ENCODE data around the gene ENPP6.
"Not testable (repeated sequence)": the region's sequence is repeated elsewhere in the genome, so short reads cannot be mapped to it uniquely, and the experiment has no call there.

ENPP6 gene

DNA sequence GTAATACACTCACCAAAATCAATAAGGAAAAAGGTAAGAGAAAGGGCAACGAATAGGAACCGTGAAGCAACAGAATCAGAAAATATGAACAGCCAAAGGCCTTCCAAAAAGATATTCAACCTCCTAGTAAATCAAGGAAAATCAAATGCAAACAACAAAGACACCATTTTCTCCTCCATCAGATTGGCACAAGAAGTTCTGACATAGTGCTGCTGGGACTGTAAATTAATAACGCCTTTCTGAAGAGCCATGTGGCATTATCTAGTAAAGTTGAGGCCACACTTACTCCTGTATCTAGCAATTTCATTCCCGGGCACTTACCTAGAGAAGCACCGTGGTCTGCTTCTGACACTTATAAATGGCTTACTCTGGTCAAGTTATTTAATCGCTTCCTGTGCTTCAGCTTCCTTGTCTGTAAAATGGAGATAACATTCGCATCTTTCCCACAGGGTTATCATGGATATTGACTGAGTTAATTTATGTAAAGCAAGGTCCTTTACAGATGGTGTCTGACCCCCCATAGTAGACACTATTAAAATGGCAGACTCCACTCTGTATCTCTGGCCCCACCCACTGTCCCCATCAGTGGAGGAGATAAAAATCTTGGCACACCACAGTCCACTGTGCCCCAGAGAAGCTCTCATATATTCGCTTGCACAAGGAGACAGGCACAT lies 20.5 kb upstream of the ENPP6 start:
- no peak overlapping the region for H3K4me3 ChIP-seq (ENCODE audit: low read length)
- DNase-seq (ENCODE audit: low read depth, low spot score), result no peak

DNA sequence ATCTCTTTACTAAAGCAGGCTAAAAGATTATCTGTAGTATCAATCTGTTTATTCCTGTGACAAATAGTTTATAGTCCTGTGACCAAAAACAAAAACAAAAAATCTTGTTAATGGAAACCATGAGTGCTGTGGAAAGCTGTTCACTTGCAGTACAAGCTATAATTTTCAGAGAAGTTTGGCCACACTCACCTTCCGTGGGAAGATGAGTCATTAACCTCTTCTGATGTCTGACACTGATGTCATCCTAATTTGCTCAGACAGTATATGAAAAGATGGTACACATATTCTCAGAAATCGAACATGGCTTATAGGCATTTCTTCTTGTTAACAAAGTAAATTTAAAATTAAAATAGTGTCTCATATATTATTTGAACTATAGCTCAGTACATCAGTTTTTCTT lies 19.9 kb upstream of the ENPP6 start:
- no peak for DNase-seq (ENCODE audit: low read depth, low spot score)
- no peak overlapping the region for H3K4me3 ChIP-seq (ENCODE audit: low read length)

DNA sequence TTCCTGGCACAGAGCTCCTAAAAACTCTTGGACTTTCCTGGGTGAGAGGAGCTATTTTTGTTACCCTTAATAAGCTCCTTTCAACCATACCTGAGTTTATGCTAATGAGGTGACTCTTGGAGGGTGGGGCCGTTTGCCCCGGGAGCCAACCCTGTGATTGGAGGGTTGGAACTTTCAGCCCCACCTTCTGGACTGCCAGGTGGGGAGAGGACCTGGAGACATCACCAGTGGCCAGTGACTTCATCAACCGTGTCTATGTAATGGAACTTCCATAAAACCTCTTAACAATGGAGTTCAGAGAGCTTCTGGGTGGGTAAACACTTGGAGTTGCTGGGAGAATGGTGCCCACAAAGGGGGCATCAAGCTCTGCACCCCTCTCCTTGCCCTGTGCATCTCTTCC lies 17.9 kb upstream of the ENPP6 start:
- no peak for DNase-seq (ENCODE audit: low read depth, low spot score)

DNA sequence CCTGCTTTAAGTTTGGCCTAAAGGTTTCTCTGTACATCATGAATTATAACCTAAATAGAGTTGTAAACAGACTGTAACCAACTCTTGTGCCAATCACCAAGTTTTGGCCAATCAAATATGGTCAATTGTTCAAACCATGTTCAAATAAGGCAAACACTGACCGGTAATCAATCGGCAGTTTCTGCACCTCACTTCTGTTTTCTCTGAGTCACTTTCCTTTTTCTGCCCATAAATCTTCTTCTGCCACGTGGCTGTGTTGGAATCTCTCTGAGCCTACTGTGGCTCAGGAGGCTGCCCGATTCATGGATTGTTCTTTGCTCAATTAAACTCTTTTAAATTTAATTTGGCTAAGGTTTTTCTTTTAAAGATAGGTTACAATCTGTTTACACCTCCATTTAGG lies 16.5 kb upstream of the ENPP6 start:
- H3K4me3 ChIP-seq (ENCODE audit: low read length), result no peak overlapping the region
- DNase-seq (ENCODE audit: low read depth, low spot score), result no peak

More for the DNA sequence above, 17.9 kb upstream of the ENPP6 start:
- H3K4me3 ChIP-seq (ENCODE audit: low read length), result no peak overlapping the region

DNA sequence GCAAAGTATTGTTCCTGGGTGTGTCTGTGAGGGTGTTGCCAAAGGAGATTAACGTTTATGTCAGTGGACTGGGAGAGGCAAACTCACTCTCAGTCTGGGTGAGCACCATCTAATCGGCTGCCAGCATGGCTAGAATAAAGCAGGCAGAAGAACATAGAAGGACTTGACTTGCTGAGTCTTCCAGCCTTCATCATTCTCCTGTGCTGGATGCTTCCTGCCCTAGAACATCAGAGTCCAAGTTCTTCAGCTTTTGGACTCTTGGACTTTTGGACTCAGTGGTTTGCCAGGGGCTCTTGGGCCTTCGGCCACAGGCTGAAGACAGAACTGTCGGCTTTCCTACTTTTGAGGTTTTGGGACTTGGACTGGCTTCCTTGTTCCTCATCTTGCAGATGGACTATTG lies 15.3 kb upstream of the ENPP6 start:
- no peak overlapping the region for H3K4me3 ChIP-seq (ENCODE audit: low read length)
- no peak for DNase-seq (ENCODE audit: low read depth, low spot score)

DNA sequence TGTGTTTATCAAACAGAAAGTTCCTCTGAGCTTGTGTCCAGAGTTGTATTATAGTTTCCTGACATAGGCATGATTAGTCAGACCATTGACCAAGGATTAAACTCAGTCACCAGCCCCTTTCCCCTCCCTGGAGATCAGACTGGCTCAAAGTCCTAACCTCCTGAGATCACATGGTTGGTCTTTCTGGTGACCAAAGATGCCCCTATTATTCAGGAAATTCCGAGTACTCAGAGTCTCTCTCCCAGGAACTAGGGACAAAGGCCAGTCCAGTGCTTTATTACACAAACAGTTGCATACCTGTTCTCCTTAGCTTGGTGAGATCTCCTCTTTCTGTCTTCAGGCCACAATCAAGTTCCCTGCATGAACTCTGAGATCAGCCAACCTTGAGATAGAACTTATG lies 14.5 kb upstream of the ENPP6 start:
- H3K4me3 ChIP-seq (ENCODE audit: low read length), result no peak overlapping the region
- DNase-seq (ENCODE audit: low read depth, low spot score), result no peak

DNA sequence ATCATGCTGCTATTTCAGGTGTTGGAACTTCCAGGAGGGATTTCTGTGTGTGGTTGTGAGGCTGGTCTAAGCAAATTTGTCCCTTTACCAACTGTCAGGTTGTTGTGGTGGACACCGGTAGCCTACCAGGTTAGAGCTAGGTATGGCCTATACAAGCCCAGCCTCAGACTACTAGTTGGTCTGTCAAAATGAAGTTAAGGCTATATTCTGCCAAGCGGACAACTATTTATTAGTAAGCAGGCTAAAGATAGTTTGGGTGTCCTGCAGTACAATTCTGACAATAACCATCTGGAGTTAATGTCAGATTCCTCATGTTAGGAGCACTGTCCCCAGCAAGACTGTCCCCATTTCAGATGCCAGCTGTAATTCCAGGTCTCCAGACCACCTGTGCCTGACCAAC lies 13.9 kb upstream of the ENPP6 start:
- no peak for DNase-seq (ENCODE audit: low read depth, low spot score)
- H3K4me3 ChIP-seq (ENCODE audit: low read length), result no peak overlapping the region

DNA sequence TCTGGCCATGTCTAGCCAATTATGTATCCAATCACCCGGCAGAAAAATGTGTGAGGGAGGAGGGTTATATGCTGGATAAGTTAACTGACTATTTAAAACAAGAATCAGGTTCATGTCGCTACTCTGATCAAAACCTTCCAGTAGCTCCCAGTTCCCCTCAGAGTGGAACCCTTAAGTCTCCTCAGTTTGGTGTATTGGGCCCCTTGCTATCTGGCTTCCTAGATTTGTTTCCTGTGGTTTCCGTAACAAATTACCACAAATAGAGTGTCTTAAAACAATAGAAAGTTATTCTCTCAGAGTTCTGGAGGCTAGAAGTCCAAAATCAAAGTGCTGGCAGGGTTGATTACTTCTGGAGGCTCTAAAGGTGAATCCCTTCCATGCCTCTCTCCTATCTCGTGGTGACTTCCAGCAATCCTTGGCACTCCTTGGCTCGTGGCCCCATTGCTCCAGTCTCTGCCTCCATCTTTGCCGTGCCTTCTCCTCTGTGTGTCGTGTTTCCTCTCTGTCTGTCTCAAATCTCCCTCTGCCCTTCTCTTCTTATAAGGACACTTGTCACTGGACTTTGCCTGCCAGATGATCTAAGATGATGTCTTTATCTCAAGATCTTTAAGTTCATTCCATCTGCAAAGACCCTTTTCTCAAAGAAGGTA lies 10.5 kb upstream of the ENPP6 start:
- DNase-seq (ENCODE audit: low read depth, low spot score), result no peak
- no peak overlapping the region for H3K4me3 ChIP-seq (ENCODE audit: low read length)

DNA sequence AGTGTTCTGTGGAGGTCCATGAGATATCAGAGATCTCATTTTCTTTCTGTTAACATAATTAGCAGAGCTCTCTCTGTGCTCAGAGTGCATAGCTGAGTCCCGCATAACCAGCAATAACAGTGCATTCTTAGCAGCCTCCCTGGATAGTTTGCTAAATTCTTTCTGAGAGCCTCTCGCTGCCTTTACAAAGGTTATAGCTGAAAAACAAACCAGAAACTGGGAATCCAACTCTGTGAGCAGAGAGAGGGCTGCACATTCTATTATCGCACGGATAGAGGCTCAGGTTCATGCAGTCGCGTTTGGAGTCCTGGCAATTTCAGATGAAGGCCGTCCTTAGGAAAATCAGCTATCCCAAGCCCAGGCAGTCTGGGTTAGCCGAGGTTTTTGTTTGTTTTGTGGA lies 1.2 kb downstream of the ENPP6 start:
- no peak overlapping the region for H3K4me3 ChIP-seq (ENCODE audit: low read length)
- no peak for DNase-seq (ENCODE audit: low read depth, low spot score)

DNA sequence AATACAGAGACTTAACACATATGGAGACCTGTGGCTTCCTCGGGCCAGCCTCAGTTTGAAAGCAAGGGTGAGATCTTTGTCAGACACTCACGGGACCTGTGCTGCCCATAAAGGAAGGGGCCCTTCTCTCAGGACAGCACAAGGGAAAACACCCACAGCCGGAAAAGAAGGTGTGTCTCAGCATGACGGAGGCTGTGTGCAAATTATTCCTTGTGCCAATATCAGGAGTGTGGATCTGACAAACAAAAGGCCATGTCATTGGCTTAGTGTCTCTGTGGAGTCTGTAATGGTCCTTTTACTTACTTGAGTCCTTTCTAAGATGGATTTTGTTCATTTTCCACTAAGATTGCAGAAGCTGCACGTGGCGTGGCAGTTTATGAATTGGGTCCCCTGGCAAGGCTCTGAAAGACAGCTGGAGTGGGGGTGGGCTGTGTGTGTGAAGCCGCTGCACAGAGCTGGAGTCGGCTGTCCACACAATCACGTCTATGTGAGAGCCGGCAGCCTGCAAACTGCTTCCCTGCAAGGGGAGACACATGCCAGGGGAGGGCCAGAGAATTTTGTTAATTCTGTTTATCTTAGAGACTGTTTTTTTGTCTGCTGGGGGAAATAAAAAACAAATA lies 1.9 kb downstream of the ENPP6 start:
- no peak overlapping the region for H3K4me3 ChIP-seq (ENCODE audit: low read length)
- no peak for DNase-seq (ENCODE audit: low read depth, low spot score)

DNA sequence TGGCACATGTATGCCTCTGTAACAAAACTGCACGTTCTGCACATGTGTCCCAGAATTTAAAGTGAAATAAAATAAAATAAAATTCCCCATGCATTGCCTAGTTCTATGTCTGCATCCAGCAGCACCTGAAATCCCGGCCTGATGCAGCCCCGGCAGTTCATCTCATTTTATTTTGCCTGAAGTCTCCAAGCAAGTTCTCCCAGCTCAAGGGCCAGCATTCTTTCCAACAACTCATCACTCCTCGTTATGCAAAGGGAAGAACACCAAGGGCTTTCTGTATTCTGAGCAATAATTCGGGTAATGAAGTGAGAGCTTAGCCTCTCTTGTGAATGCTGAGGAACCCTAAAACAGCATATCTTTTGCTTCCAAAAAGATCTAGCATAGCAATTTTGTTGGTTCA lies 2.7 kb downstream of the ENPP6 start:
- no peak for DNase-seq (ENCODE audit: low read depth, low spot score)
- no peak overlapping the region for H3K4me3 ChIP-seq (ENCODE audit: low read length)

DNA sequence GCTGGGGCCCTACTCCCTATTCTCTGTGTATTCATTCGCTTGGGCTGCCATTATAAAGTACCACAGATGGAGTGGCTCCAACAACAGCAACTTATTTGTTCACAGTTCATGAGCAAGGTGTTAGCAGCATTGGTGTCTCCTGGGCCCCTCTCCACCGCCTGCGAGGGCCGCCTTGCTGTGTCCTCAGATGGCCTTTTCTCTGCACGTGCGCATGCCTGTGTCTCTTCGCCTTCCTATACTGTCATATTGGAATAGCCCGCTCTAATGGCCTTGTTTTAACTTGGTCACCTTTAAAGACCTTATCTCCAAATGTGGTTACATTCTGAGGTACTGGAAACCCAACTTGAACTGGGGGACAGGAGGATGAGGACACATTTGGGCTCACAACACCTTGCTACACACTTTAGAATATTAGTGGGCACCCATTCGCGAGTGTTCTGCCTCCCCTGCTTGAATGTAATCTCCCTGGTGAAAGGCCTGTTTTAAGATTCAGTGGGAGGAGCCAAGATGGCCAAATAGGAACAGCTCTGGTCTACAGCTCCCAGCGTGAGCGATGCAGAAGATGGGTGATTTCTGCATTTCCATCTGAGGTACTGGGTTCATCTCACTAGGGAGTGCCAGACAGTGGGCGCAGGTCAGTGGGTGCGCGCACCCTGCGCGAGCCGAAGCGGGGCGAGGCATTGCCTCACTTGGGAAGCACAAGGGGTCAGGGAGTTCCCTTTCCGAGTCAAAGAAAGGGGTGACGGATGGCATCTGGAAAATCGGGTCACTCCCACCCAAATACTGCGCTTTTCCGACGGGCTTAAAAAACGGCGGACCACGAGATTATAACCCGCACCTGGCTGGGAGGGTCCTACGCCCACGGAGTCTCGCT lies 9.7 kb downstream of the ENPP6 start:
- not testable (repeated sequence) for DNase-seq (ENCODE audit: low read depth, low spot score); H3K4me3 ChIP-seq (ENCODE audit: low read length)

DNA sequence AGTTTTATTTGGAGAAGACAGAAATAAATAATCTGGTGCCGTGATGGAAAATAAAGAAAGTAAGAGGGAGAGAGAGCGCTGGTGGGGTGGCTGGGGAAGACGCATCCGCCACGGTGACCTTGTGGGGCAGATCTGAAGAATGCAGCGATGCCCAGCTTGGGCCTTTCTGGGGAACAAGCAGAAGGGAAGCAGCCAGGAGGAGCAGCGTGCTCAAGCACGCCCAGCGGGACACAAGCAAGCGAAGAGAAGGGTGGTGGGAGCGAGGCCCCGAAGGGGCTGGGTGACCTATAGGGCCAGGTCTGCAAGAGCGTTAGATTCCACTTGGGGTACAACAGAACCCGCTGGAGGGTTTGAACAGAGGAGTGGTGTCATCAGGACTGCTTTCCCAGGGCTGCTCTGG lies 12.4 kb downstream of the ENPP6 start:
- no peak for DNase-seq (ENCODE audit: low read depth, low spot score)

DNA sequence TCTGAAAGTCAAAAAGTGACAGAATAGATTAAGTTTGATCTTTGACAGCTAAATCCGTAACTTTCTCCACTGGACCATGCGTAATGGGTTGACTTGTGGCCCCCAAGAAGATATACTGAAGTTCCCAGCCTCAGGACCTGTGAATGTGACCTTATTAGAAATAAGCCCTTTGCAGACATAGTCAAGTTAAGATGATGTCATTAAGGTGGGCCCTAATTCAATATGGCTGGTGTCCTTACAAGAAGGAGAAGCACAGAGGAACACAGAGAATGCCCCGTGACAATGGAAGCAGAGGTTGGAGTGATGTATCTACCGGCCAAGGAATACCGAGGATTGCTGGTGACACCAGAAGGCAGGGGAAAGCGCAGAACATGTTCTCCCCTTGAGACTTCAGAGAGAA lies 14.4 kb downstream of the ENPP6 start:
- no peak overlapping the region for H3K4me3 ChIP-seq (ENCODE audit: low read length)

More for the DNA sequence above, 12.4 kb downstream of the ENPP6 start:
- no peak overlapping the region for H3K4me3 ChIP-seq (ENCODE audit: low read length)

DNA sequence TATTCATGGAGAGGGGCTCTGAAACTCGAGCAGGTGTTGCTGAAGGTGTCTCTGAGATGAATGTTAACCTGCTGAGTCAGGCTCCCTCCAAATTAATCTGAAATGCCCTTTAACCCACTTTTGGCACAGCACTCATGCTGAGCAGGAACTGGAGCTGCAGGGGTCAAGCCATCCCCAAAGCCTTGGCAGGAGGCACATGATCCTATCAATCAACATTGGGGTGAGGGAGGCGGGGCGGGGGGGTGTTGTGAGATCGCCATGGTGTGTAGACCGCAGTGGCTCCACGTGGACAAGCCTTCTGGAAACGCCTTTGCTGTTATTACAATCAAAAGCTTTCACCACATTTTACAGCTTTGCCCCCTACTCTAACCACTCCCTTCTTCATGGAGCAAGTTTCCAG lies 16.5 kb downstream of the ENPP6 start:
- H3K4me3 ChIP-seq (ENCODE audit: low read length), result no peak overlapping the region
- no peak for DNase-seq (ENCODE audit: low read depth, low spot score)

More for the DNA sequence above, 14.4 kb downstream of the ENPP6 start:
- DNase-seq (ENCODE audit: low read depth, low spot score), result no peak

DNA sequence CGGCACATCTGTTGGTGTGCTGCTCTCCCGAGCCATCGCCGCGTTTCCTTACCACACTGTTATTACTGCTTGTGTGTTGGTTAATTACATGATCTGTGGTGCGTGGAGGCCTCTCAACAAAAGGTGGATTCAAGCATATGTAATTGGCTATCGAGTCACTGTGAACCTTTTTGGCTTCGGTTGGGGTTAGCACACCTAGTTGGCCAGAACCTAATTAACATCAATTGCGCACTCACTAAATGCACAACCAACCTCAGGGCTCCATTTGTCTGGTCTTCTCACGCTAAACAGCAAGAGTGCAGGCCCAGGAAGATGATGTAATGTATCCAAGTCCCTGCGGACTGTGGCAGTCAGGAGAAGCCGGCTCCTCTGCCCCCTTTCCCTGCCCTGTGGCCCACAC lies 17.4 kb downstream of the ENPP6 start:
- DNase-seq (ENCODE audit: low read depth, low spot score), result no peak

DNA sequence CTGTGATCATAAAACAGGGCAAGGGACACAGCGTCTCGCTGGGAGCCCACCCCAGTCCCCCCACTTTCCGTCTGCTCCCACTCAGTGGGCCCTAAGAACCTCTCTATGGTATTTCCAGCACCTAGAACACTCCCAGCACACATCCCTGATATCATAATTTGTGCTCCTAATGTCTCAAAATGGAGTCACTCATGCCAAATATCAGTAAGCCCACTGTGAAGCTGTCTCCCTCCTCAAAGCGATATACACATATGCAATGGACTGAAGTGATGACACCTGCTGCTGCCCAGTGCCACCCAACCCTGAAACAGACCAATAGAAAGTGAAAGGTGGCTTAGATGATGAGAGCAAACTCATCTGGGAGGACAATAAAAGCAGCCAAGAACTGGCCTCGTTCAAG lies 17.9 kb downstream of the ENPP6 start:
- H3K4me3 ChIP-seq (ENCODE audit: low read length), result no peak overlapping the region
- DNase-seq (ENCODE audit: low read depth, low spot score), result no peak

More for the DNA sequence above, 17.4 kb downstream of the ENPP6 start:
- no peak overlapping the region for H3K4me3 ChIP-seq (ENCODE audit: low read length)

DNA sequence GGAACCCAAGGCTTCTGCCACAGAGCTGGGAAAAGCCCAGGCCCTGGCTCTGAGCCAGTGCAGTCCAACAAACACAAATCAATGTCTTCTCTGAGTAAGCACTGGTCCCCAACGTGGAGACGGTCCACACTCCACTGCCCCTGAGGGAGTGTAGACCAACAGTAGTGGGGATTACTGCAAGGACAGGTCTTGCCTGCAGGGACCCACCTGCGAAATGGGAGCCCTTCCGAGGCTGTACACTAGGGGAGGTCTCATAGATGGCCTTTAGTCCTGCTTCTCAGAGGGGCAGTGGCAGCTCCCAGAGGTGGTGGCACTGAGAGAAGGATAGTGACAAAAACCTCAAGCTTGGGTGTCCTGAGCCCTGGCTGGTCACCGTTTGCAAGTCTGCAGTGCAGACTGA lies 19.5 kb downstream of the ENPP6 start:
- no peak for DNase-seq (ENCODE audit: low read depth, low spot score)
- no peak overlapping the region for H3K4me3 ChIP-seq (ENCODE audit: low read length)

DNA sequence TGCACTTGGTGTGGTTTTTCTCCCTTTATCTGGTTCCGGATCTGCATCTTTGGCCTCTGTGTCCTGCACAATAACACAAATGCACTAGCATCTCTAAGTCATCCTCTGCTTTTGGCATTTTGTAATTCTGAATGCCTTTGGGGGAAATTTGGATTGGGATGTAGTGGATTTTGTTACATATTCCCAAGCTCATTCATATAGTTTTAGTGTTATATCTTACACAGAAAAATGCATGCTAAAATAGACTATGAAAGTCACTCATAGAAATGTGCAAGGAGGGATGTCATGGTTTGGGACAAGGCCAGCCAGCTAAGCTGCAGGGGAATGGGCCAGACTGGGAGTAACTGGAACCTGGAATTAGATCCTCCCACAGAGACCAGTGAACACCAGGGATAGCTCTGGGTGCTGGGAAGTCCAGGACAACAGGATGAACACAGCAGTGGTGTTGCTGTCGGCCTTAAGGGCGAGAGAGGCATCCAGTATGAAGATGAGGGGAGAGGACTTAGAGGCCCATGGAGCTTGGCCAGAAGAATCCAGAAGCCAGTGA lies 20.1 kb downstream of the ENPP6 start:
- DNase-seq (ENCODE audit: low read depth, low spot score), result no peak
- H3K4me3 ChIP-seq (ENCODE audit: low read length), result no peak overlapping the region

Data from Jurkat, Clone E6-1 (cell line).